GM19043 (cell line): ENCODE measurements around the gene BUD31.
"Not testable (repeated sequence)": the region's sequence is repeated elsewhere in the genome, so short reads cannot be mapped to it uniquely, and the experiment has no call there.

Experiments
- ATAC-seq: cut with Tn5 transposase; IDR thresholded peaks from one replicate; pipeline ENCODE4 v1.9.1; 2021; ENCODE audit warnings: low read depth; ENCODE audit not compliant: unreplicated experiment

The BUD31 gene

GRCh38 chr7:99380032-99380822, 28.5 kb upstream of the BUD31 start:
- ATAC-seq, result peak; percentile 44

GRCh38 chr7:99380823-99381663, 27.7 kb upstream of the BUD31 start:
- ATAC-seq, result peak; percentile 79

- no peak for ATAC-seq
Measured at GRCh38 chr7:99381664-99382075, 27.1 kb upstream of the BUD31 start.

GRCh38 chr7:99383203-99383602, 25.6 kb upstream of the BUD31 start:
- ATAC-seq, result no peak

GRCh38 chr7:99383791-99384370, 24.9 kb upstream of the BUD31 start:
- ATAC-seq, result no peak

GRCh38 chr7:99384523-99384922, 24.2 kb upstream of the BUD31 start:
- ATAC-seq, result no peak

GRCh38 chr7:99385564-99385963, 23.2 kb upstream of the BUD31 start:
- no peak for ATAC-seq

GRCh38 chr7:99386584-99387238, 22.1 kb upstream of the BUD31 start:
- ATAC-seq, result no peak

GRCh38 chr7:99387239-99387635, 21.5 kb upstream of the BUD31 start:
- not testable (repeated sequence) for ATAC-seq

GRCh38 chr7:99387912-99388311, 20.9 kb upstream of the BUD31 start:
- no peak for ATAC-seq

GRCh38 chr7:99389772-99390171, 19.0 kb upstream of the BUD31 start:
- no peak for ATAC-seq

GRCh38 chr7:99390941-99391602, 17.7 kb upstream of the BUD31 start:
- ATAC-seq, result no peak

- no peak for ATAC-seq
Measured at GRCh38 chr7:99392046-99392445, 16.7 kb upstream of the BUD31 start.

- ATAC-seq, result no peak
Measured at GRCh38 chr7:99392659-99393354, 16.0 kb upstream of the BUD31 start.

GRCh38 chr7:99393355-99394187, 15.2 kb upstream of the BUD31 start:
- no peak for ATAC-seq

GRCh38 chr7:99394188-99394502, 14.6 kb upstream of the BUD31 start:
- ATAC-seq, result no peak

- ATAC-seq, result no peak
Measured at GRCh38 chr7:99395616-99396327, 13.0 kb upstream of the BUD31 start.
